Measurements from ENCODE around the gene TUT4.
A peak's percentile ranks its signal among the peaks of the same experiment; 100 is the strongest.
"Not testable (repeated sequence)": the region's sequence is repeated elsewhere in the genome, so short reads cannot be mapped to it uniquely, and the experiment has no call there.

TUT4 gene

GRCh38 chr1:52552505-52553361 is at the start of gene TUT4:
TUT4 (minus strand) TSS chr1:52553092; CDS start chr1:52526280, 26,812 bp downstream.
- H3K4me3 ChIP-seq (ENCODE audit: low read depth, low read length): peak within 1 kb of the TSS; percentile 89
- DNase-seq (ENCODE audit: low read depth): peak; percentile 58

- H3K4me3 ChIP-seq (ENCODE audit: low read depth, low read length): peak within 1 kb of the TSS; percentile 43
- peak; percentile 7 for DNase-seq (ENCODE audit: low read depth)
Observed at GRCh38 chr1:52601991-52602855, 49.3 kb upstream of the TUT4 start, which contains the start of gene GPX7. GPX7 (plus strand) TSS chr1:52602371; CDS start chr1:52602410, 39 bp downstream.

- no peak overlapping the region for H3K4me3 ChIP-seq (ENCODE audit: low read depth, low read length)
- no peak for DNase-seq (ENCODE audit: low read depth)
Observed at GRCh38 chr1:52601519-52601918, 48.6 kb upstream of the TUT4 start.

GRCh38 chr1:52600533-52601179 is 47.8 kb upstream of the TUT4 start:
- H3K4me3 ChIP-seq (ENCODE audit: low read depth, low read length): no peak overlapping the region
- no peak for DNase-seq (ENCODE audit: low read depth)

- DNase-seq (ENCODE audit: low read depth): no peak
Observed at GRCh38 chr1:52599236-52599635, 46.3 kb upstream of the TUT4 start.

GRCh38 chr1:52598729-52599128 is 45.8 kb upstream of the TUT4 start:
- DNase-seq (ENCODE audit: low read depth): no peak
- no peak overlapping the region for H3K4me3 ChIP-seq (ENCODE audit: low read depth, low read length)

More at GRCh38 chr1:52599236-52599635, 46.3 kb upstream of the TUT4 start:
- no peak overlapping the region for H3K4me3 ChIP-seq (ENCODE audit: low read depth, low read length)

GRCh38 chr1:52597912-52598311 is 45.0 kb upstream of the TUT4 start:
- DNase-seq (ENCODE audit: low read depth): no peak
- H3K4me3 ChIP-seq (ENCODE audit: low read depth, low read length): no peak overlapping the region

GRCh38 chr1:52595061-52595460 is 42.2 kb upstream of the TUT4 start:
- no peak for DNase-seq (ENCODE audit: low read depth)
- no peak overlapping the region for H3K4me3 ChIP-seq (ENCODE audit: low read depth, low read length)

- DNase-seq (ENCODE audit: low read depth): peak; percentile 18
- no peak overlapping the region for H3K4me3 ChIP-seq (ENCODE audit: low read depth, low read length)
Observed at GRCh38 chr1:52593495-52593894, 40.6 kb upstream of the TUT4 start.

- H3K4me3 ChIP-seq (ENCODE audit: low read depth, low read length): no peak overlapping the region
- DNase-seq (ENCODE audit: low read depth): no peak
Observed at GRCh38 chr1:52592637-52593323, 39.9 kb upstream of the TUT4 start.

- DNase-seq (ENCODE audit: low read depth): no peak
- no peak overlapping the region for H3K4me3 ChIP-seq (ENCODE audit: low read depth, low read length)
Observed at GRCh38 chr1:52590266-52590665, 37.4 kb upstream of the TUT4 start.

GRCh38 chr1:52588535-52588934 is 35.6 kb upstream of the TUT4 start:
- no peak for DNase-seq (ENCODE audit: low read depth)
- no peak overlapping the region for H3K4me3 ChIP-seq (ENCODE audit: low read depth, low read length)

GRCh38 chr1:52588027-52588426 is 35.1 kb upstream of the TUT4 start:
- no peak overlapping the region for H3K4me3 ChIP-seq (ENCODE audit: low read depth, low read length)
- DNase-seq (ENCODE audit: low read depth): no peak

GRCh38 chr1:52585474-52585873 is 32.6 kb upstream of the TUT4 start:
- no peak for DNase-seq (ENCODE audit: low read depth)
- H3K4me3 ChIP-seq (ENCODE audit: low read depth, low read length): no peak overlapping the region

GRCh38 chr1:52582116-52582696 is 29.3 kb upstream of the TUT4 start:
- DNase-seq (ENCODE audit: low read depth): no peak
- no peak overlapping the region for H3K4me3 ChIP-seq (ENCODE audit: low read depth, low read length)

GRCh38 chr1:52580283-52580682 is 27.4 kb upstream of the TUT4 start:
- no peak overlapping the region for H3K4me3 ChIP-seq (ENCODE audit: low read depth, low read length)
- DNase-seq (ENCODE audit: low read depth): no peak

GRCh38 chr1:52579415-52579814 is 26.5 kb upstream of the TUT4 start:
- H3K4me3 ChIP-seq (ENCODE audit: low read depth, low read length): no peak overlapping the region
- no peak for DNase-seq (ENCODE audit: low read depth)

GRCh38 chr1:52578066-52578465 is 25.2 kb upstream of the TUT4 start:
- H3K4me3 ChIP-seq (ENCODE audit: low read depth, low read length); DNase-seq (ENCODE audit: low read depth): not testable (repeated sequence)

GRCh38 chr1:52576074-52576473 is 23.2 kb upstream of the TUT4 start:
- no peak overlapping the region for H3K4me3 ChIP-seq (ENCODE audit: low read depth, low read length)
- DNase-seq (ENCODE audit: low read depth): no peak

Data from skeletal muscle cell (primary cell).